Fibroblast of pulmonary artery (primary cell): ENCODE results near the gene BUD31.

Experiments
- DNase-seq: peaks from one replicate; pipeline ENCODE4 v3.0.0-alpha.2; 2010; ENCODE audit warnings: low read depth
- H3K4me3 ChIP-seq: replicated peaks from 2 replicates; pipeline ENCODE4 v1.5.1; 2011; ENCODE audit warnings: low read depth, mild to moderate bottlenecking, control low read depth, low read length, moderate library complexity
- TF ChIP-seq, protein P1 (sequence below): IDR thresholded peaks from 2 replicates; pipeline ENCODE4 v1.5.1; 2011; ENCODE audit warnings: mild to moderate bottlenecking, control low read depth, low read length, inconsistent platforms; ENCODE audit errors: missing control alignments

Gene BUD31

DNA sequence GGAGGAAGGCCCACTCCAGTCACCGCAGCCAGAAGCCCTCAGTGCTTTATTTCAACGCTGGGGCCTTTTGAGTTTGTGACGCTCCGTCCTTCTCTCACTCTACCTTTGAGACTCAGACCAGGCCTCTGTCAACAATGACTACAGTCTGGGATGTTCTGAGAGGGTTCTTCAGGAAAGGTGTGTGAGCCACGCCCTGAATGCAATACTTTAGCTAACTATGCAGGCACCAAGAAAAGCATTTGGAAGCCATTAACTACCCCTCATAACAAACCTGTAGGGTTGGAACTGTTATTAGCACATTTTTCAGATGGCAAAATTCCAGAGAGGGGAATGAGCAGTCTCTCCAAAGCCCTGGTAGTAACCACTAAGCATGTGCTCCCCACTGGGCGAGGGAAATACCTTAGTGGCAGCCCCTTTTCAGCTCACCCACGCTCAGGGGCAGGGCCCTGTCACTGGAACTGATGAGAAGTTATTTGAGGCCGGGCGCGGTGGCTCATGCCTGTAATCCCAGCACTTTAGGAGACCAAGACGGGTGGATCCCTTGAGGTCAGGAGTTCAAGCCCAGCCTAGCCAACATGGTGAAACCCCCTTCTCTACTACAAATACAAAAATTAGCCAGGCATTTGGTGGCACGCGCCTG is 39.9 kb upstream of the BUD31 start:
- no peak overlapping the region for H3K4me3 ChIP-seq
- TF ChIP-seq, protein P1, sequence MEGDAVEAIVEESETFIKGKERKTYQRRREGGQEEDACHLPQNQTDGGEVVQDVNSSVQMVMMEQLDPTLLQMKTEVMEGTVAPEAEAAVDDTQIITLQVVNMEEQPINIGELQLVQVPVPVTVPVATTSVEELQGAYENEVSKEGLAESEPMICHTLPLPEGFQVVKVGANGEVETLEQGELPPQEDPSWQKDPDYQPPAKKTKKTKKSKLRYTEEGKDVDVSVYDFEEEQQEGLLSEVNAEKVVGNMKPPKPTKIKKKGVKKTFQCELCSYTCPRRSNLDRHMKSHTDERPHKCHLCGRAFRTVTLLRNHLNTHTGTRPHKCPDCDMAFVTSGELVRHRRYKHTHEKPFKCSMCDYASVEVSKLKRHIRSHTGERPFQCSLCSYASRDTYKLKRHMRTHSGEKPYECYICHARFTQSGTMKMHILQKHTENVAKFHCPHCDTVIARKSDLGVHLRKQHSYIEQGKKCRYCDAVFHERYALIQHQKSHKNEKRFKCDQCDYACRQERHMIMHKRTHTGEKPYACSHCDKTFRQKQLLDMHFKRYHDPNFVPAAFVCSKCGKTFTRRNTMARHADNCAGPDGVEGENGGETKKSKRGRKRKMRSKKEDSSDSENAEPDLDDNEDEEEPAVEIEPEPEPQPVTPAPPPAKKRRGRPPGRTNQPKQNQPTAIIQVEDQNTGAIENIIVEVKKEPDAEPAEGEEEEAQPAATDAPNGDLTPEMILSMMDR, result no peak
- DNase-seq, result no peak

- TF ChIP-seq, protein P1, result no peak
- DNase-seq, result peak; percentile 55
- H3K4me3 ChIP-seq, result no peak overlapping the region
Observed at GRCh38 chr7:99369767-99370391, 38.9 kb upstream of the BUD31 start.

- no peak overlapping the region for H3K4me3 ChIP-seq
- DNase-seq, result no peak
- TF ChIP-seq, protein P1, result no peak
Observed at GRCh38 chr7:99371376-99371920, 37.3 kb upstream of the BUD31 start.

DNA sequence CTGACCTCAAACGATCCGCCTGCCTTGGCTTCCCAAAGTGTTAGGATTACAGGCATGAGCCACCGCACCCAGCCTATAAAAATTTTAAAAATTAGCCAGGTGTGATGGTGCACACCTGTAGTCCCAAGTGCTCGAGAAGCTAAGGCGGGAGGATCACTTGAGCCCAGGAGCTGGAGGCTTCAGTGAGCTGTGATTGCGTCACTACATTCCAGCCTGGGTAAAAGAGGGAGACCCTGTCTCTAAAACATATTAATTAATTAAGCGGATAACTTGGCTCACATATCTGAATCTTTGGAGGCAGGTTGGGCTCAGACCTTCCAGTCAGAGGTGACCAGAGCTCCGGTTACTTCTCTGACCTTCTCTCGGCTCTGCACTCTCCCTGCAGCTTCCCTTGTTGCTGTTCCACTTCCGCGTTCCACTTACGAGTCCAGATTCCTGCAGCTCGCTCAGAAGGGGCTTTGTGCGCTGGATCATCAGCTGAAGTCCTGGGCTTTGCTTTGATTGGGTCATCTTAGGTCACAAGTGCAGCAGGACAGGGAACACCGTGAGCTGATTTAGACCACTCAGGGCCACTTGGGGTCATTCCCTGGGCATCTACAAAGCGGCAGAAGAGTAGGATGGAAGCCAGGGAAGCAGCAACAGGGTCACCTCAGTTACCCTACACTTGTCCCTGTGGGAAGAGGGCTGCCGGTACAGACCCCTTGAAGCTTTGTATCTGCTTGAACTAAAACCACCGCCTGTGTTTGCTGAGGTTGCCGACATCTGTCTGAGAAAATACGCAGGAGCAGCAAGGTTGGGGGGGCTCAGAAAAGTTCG is 36.3 kb upstream of the BUD31 start:
- DNase-seq, result no peak

GRCh38 chr7:99373091-99374066 is 35.4 kb upstream of the BUD31 start:
- TF ChIP-seq, protein P1, result no peak
- H3K4me3 ChIP-seq, result peak overlapping the region; percentile 70
- no peak for DNase-seq

More for the DNA sequence above, 36.3 kb upstream of the BUD31 start:
- H3K4me3 ChIP-seq, result no peak overlapping the region
- TF ChIP-seq, protein P1, result no peak
